Thoracic aorta (tissue), 2 donors: ENCODE results near the gene C1QL3. TPM values are rescaled to one million over a fixed set of nuclear protein-coding genes. Genes with fewer than 3 reads are reported as not detected.

Experiments
- ATAC-seq: fragments of 150-250 bp; one replicate; pipeline ENCODE4 v1.8.0; 2017; ENCODE audit warnings: low read depth; ENCODE audit not compliant: insufficient number of reproducible peaks, low FRiP score
- DNase-seq: peaks from one replicate; pipeline ENCODE4 v3.0.0-alpha.2; 2020; ENCODE audit warnings: low spot score
- H3K27ac ChIP-seq, 2 donors: fragments of 200-600 bp; sonication (generic); 1 replicate in 1 of 2; 2 replicates in 1 of 2; pipeline ENCODE4 v1.5.1; 2016; ENCODE audit warnings: mild to moderate bottlenecking in 2 of 2, moderate library complexity in 2 of 2
- H3K27me3 ChIP-seq: fragments of 200-600 bp; sonication (generic); replicated peaks from 2 replicates; pipeline ENCODE4 v1.6.0; 2016; ENCODE audit warnings: mild to moderate bottlenecking; ENCODE audit not compliant: insufficient read depth
- H3K36me3 ChIP-seq: fragments of 200-600 bp; sonication (generic); one replicate; pipeline ENCODE4 v1.5.1; 2016
- H3K4me1 ChIP-seq, 2 donors: fragments of 200-600 bp; sonication (generic); 1 replicate in 1 of 2; 2 replicates in 1 of 2; pipeline versions ENCODE4 v1.5.1 to v1.6.0; 2016; ENCODE audit warnings: low read depth in 2 of 2, mild to moderate bottlenecking in 1 of 2; ENCODE audit not compliant: control insufficient read depth in 1 of 2
- H3K4me3 ChIP-seq: fragments of 200-600 bp; sonication (generic); 2 replicates; pipeline ENCODE4 v1.5.1; 2016; ENCODE audit warnings: mild to moderate bottlenecking
- H3K9me3 ChIP-seq: fragments of 200-600 bp; sonication (generic); 2 replicates; pipeline ENCODE4 v1.5.1; 2016
- CTCF ChIP-seq: fragments of 200-600 bp; sonication (generic); IDR thresholded peaks from one replicate; pipeline ENCODE4 v1.5.1; 2019; ENCODE audit warnings: antibody characterized with exemption
- total RNA-seq, 2 donors: library from RNA; depleted of rRNA; stranded (reverse); fragments of >200 nt; gene quantifications; one replicate each; pipeline versions ENCODE4 v1.1.0 to v1.2.3, GENCODE V29; 2016

C1QL3 gene
- total RNA-seq, 2 donors from 2014 or later = not detected

GRCh38 chr10:16497911-16498310 is 23.8 kb downstream of the C1QL3 start:
- ATAC-seq (no peak), DNase-seq (no peak)
- Histone ChIP-seq H3K36me3 (no peaks in the 10 kb centered on the region), H3K27ac (no peak overlapping the region), H3K4me3 (no peak overlapping the region), H3K4me1 (no peaks in the 10 kb centered on the region), H3K27me3 (no peaks in the 10 kb centered on the region), H3K9me3 (no peaks in the 10 kb centered on the region)
- TF ChIP-seq CTCF = no peak

GRCh38 chr10:16493884-16494536 is 27.7 kb downstream of the C1QL3 start:
- TF ChIP-seq CTCF = no peak
- H3K27me3 ChIP-seq = no peaks in the 10 kb centered on the region
- no peaks in the 10 kb centered on the region for H3K36me3 ChIP-seq
- no peak for ATAC-seq
- DNase-seq = no peak
- no peaks in the 10 kb centered on the region for H3K9me3 ChIP-seq
- no peaks in the 10 kb centered on the region for H3K4me1 ChIP-seq
- no peak overlapping the region for H3K4me3 ChIP-seq
- H3K27ac ChIP-seq = no peak overlapping the region

- no peaks in the 10 kb centered on the region for H3K36me3 ChIP-seq
- H3K4me3 ChIP-seq = no peak overlapping the region
- no peak for TF ChIP-seq CTCF
- no peak for ATAC-seq
- no peaks in the 10 kb centered on the region for H3K4me1 ChIP-seq
- no peaks in the 10 kb centered on the region for H3K27me3 ChIP-seq
- no peak for DNase-seq
- no peaks in the 10 kb centered on the region for H3K9me3 ChIP-seq
- H3K27ac ChIP-seq = no peak overlapping the region
Observed at GRCh38 chr10:16491933-16492332, 29.7 kb downstream of the C1QL3 start.

GRCh38 chr10:16490511-16490910 is 31.2 kb downstream of the C1QL3 start:
- no peaks in the 10 kb centered on the region for H3K36me3 ChIP-seq
- no peaks in the 10 kb centered on the region for H3K27me3 ChIP-seq
- no peak overlapping the region for H3K27ac ChIP-seq
- no peaks in the 10 kb centered on the region for H3K9me3 ChIP-seq
- no peak for TF ChIP-seq CTCF
- H3K4me3 ChIP-seq = no peak overlapping the region
- DNase-seq (no peak), ATAC-seq (no peak)
- no peaks in the 10 kb centered on the region for H3K4me1 ChIP-seq

GRCh38 chr10:16483241-16483917 is 38.3 kb downstream of the C1QL3 start:
- Histone ChIP-seq H3K27ac (no peak overlapping the region), H3K36me3 (no peaks in the 10 kb centered on the region), H3K27me3 (no peaks in the 10 kb centered on the region), H3K4me1 (no peaks in the 10 kb centered on the region), H3K4me3 (no peak overlapping the region), H3K9me3 (no peaks in the 10 kb centered on the region)
- ATAC-seq (no peak), DNase-seq (no peak)
- TF ChIP-seq CTCF = no peak
